Hepatocyte (in vitro differentiated cells): ENCODE results near the gene FRMD4B. TPM values are rescaled to one million over a fixed set of nuclear protein-coding genes. Genes with fewer than 3 reads are reported as not detected.
A peak's percentile ranks its signal among the peaks of the same experiment; 100 is the strongest.

Experiments
- DNase-seq: peaks from one replicate; pipeline ENCODE4 v3.0.0-alpha.2; 2016; ENCODE audit warnings: low spot score
- H2AFZ ChIP-seq: fragments of 200-600 bp; sonication (generic); 2 replicates; pipeline ENCODE4 v1.6.0; 2016; ENCODE audit warnings: antibody characterized with exemption, mild to moderate bottlenecking
- H3K27ac ChIP-seq: fragments of 200-600 bp; sonication (generic); 2 replicates; pipeline ENCODE4 v1.5.1; 2016; ENCODE audit warnings: mild to moderate bottlenecking
- H3K27me3 ChIP-seq: fragments of 200-600 bp; sonication (generic); 2 replicates; pipeline ENCODE4 v1.6.1; 2016
- H3K36me3 ChIP-seq: fragments of 200-600 bp; sonication (generic); replicated peaks from 2 replicates; pipeline ENCODE4 v1.5.1; 2016; ENCODE audit warnings: low read depth; ENCODE audit not compliant: insufficient read depth
- H3K4me1 ChIP-seq: fragments of 200-600 bp; sonication (generic); 2 replicates; pipeline ENCODE4 v1.5.1; 2016; ENCODE audit warnings: mild to moderate bottlenecking, moderate library complexity; ENCODE audit not compliant: insufficient read depth
- H3K4me2 ChIP-seq: fragments of 200-600 bp; sonication (generic); 2 replicates; pipeline ENCODE4 v1.6.0; 2016
- H3K4me3 ChIP-seq: fragments of 200-600 bp; sonication (generic); 2 replicates; pipeline ENCODE4 v1.5.1; 2016; ENCODE audit warnings: mild to moderate bottlenecking
- H3K79me2 ChIP-seq: fragments of 200-600 bp; sonication (generic); 2 replicates; pipeline ENCODE4 v1.6.0; 2017; ENCODE audit warnings: mild to moderate bottlenecking
- H3K9me2 ChIP-seq: fragments of 200-600 bp; sonication (generic); replicated peaks from 2 replicates; pipeline ENCODE4 v1.6.0; 2017; ENCODE audit warnings: mild to moderate bottlenecking; ENCODE audit not compliant: insufficient read depth
- H3K9me3 ChIP-seq: fragments of 200-600 bp; sonication (generic); 2 replicates; pipeline ENCODE4 v1.5.1; 2016; ENCODE audit warnings: low read depth, mild to moderate bottlenecking
- H4K20me1 ChIP-seq: fragments of 200-600 bp; sonication (generic); 2 replicates; pipeline ENCODE4 v1.6.0; 2016; ENCODE audit warnings: mild to moderate bottlenecking; ENCODE audit not compliant: insufficient read depth, poor library complexity, severe bottlenecking
- CTCF ChIP-seq: fragments of 200-600 bp; sonication (generic); IDR thresholded peaks from 2 replicates; pipeline ENCODE4 v1.5.1; 2016; ENCODE audit warnings: antibody characterized with exemption, mild to moderate bottlenecking; ENCODE audit not compliant: poor library complexity
- EZH2 ChIP-seq: fragments of 200-600 bp; sonication (generic); IDR thresholded peaks from 2 replicates; pipeline ENCODE4 v1.6.1; 2016; ENCODE audit warnings: antibody characterized with exemption, mild to moderate bottlenecking, borderline replicate concordance
- EZH2phosphoT487 ChIP-seq: fragments of 200-600 bp; sonication (generic); IDR thresholded peaks from one replicate; pipeline ENCODE4 v1.6.1; 2018; ENCODE audit warnings: antibody characterized with exemption, mild to moderate bottlenecking, low read depth, moderate library complexity; ENCODE audit not compliant: unreplicated experiment, severe bottlenecking
- WGBS: methylation state at CpG from one replicate; pipeline ENCODE4 v1.1.6; 2016; ENCODE audit warnings: low lambda C conversion rate; ENCODE audit errors: missing lambda C conversion rate; 5-methylcytosine and 5-hydroxymethylcytosine counted together
- polyA plus RNA-seq: library from polyadenylated mRNA; unstranded; fragments of >200 nt; fragmentation: Nextera tagmentation; extraction: Ambion mirVana; gene quantifications from 2 replicates; pipeline ENCODE4 v1.2.1, GENCODE V29; 2016
- total RNA-seq: library from RNA; depleted of rRNA; stranded (reverse); fragments of >200 nt; gene quantifications from 2 replicates; pipeline ENCODE4 v1.2.3, GENCODE V29; 2014

FRMD4B gene
- total and polyA plus RNA-seq, 2 experiments from 2014 or later, result 10.8 to 28.1 TPM

GRCh38 chr3:69389520-69390248 lies 3.8 kb upstream of the FRMD4B start:
- peaks cover 5% of the 10 kb centered on the region for H3K4me1 ChIP-seq
- H3K4me2 ChIP-seq, result no peak overlapping the region
- H3K27me3 ChIP-seq, result peaks cover 37% of the 10 kb centered on the region
- H2AFZ ChIP-seq, result no peak overlapping the region
- H4K20me1 ChIP-seq, result no peaks in the 10 kb centered on the region
- no peaks in the 10 kb centered on the region for H3K36me3 ChIP-seq
- no peak for DNase-seq
- 30% methylated on average over 4 of the region's 4 CpGs for WGBS
- no peak for TF ChIP-seq EZH2phosphoT487
- no peak for TF ChIP-seq EZH2
- no peak for TF ChIP-seq CTCF
- no peaks in the 10 kb centered on the region for H3K9me2 ChIP-seq
- no peaks in the 10 kb centered on the region for H3K9me3 ChIP-seq
- no peak overlapping the region for H3K4me3 ChIP-seq
- H3K79me2 ChIP-seq, result no peaks in the 10 kb centered on the region
- H3K27ac ChIP-seq, result no peak overlapping the region

- H3K9me3 ChIP-seq, result no peaks in the 10 kb centered on the region
- no peaks in the 10 kb centered on the region for H3K79me2 ChIP-seq
- no peak overlapping the region for H3K4me3 ChIP-seq
- TF ChIP-seq EZH2 (no peak), CTCF (no peak), EZH2phosphoT487 (no peak)
- no peak overlapping the region for H2AFZ ChIP-seq
- H3K9me2 ChIP-seq, result no peaks in the 10 kb centered on the region
- 91% methylated on average over 4 of the region's 4 CpGs for WGBS
- peaks cover 5% of the 10 kb centered on the region for H3K4me1 ChIP-seq
- peaks cover 46% of the 10 kb centered on the region for H3K27me3 ChIP-seq
- no peaks in the 10 kb centered on the region for H3K36me3 ChIP-seq
- DNase-seq, result no peak
- H3K4me2 ChIP-seq, result no peak overlapping the region
- no peaks in the 10 kb centered on the region for H4K20me1 ChIP-seq
- no peak overlapping the region for H3K27ac ChIP-seq
These were observed 2.4 kb upstream of the FRMD4B start for GRCh38 chr3:69388241-69388640.

- Histone ChIP-seq H3K4me2 (peak overlapping the region; percentile 99), H2AFZ (no peak overlapping the region), H3K9me2 (no peaks in the 10 kb centered on the region), H3K36me3 (no peaks in the 10 kb centered on the region), H3K4me1 (peaks cover 5% of the 10 kb centered on the region), H3K79me2 (no peaks in the 10 kb centered on the region), H4K20me1 (no peaks in the 10 kb centered on the region), H3K27me3 (peaks cover 46% of the 10 kb centered on the region), H3K9me3 (no peaks in the 10 kb centered on the region), H3K27ac (no peak overlapping the region), H3K4me3 (peak overlapping the region; percentile 58)
- TF ChIP-seq CTCF (no peak), EZH2phosphoT487 (no peak), EZH2 (no peak)
- no peak for DNase-seq
- 46% methylated on average over 8 of the region's 8 CpGs for WGBS
These were observed 883 bp upstream of the FRMD4B start for GRCh38 chr3:69386556-69387385.
